HG03175 (cell line): ENCODE measurements around the gene HOXA9.

Experiments
- ATAC-seq: cut with Tn5 transposase; IDR thresholded peaks from one replicate; pipeline ENCODE4 v1.9.1; 2021; ENCODE audit warnings: mild to moderate bottlenecking, moderate library complexity; ENCODE audit not compliant: unreplicated experiment

The HOXA9 gene

DNA sequence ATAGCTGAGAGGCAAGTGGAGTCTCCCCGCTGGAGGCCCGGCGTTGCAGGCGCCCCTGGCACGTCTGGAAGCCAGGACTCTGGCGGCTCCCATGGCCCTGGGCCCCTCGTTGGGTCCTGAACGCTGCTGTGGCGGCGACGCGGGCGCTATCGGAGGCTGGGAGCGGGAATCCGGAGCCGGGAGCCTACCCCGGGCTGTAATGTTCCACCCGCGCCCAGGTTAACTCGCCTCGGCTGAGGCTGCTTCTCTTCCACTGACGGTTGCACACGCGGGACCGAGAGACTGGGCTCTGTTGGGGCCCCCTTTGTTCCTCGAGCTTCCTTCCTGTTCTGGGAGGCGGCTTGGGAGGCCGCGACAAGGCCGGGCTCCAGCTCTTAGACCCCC lies 20.6 kb downstream of the HOXA9 start:
- no peak for ATAC-seq

DNA sequence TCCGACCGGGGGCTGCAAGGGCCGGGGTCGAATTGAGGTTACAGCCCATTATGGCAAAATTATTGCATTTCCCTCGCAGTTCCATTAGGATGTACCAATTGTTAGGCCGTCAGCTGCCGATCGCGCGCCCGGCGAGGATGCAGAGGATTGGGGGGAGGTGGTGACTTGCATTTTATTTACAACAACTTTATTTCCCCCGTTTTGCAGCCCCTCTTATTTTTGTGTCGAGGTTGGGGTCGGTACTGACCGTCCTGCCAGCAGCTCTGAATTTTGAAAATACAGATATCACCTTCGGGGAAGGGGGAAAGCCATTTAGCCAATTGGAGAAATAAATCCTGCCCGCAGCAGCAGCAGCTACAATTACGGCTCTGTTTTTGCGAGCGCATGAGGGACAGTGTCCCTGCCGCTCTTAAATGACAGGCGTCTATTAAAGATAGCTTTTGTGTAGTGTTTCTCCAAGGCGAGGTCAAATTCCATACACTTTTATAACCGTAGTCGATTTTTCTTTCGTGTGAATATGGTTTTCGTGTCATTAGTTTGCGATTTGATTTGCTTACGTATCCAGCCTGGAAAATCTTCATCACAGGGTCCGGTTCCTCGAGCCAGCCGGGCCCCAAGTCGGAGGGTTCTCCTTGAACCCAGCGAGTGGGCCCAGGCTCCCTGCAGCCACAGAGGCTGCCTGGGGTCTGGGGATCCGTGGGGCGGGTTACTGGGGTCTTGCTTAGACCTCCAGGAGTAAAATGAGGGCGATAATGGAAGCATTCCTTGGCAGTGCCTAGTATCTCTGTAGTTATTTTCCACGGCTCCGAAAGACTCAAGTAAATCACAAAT lies 21.2 kb downstream of the HOXA9 start:
- no peak for ATAC-seq

GRCh38 chr7:27143023-27143949 lies 22.1 kb downstream of the HOXA9 start, which contains the start of gene HOXA5:
Gene HOXA5 (minus strand): TSS chr7:27143681. CDS start chr7:27143607, 74 bp downstream.
- peak; percentile 71 for ATAC-seq

- no peak for ATAC-seq
Measured at GRCh38 chr7:27142580-27143022, 22.7 kb downstream of the HOXA9 start.

DNA sequence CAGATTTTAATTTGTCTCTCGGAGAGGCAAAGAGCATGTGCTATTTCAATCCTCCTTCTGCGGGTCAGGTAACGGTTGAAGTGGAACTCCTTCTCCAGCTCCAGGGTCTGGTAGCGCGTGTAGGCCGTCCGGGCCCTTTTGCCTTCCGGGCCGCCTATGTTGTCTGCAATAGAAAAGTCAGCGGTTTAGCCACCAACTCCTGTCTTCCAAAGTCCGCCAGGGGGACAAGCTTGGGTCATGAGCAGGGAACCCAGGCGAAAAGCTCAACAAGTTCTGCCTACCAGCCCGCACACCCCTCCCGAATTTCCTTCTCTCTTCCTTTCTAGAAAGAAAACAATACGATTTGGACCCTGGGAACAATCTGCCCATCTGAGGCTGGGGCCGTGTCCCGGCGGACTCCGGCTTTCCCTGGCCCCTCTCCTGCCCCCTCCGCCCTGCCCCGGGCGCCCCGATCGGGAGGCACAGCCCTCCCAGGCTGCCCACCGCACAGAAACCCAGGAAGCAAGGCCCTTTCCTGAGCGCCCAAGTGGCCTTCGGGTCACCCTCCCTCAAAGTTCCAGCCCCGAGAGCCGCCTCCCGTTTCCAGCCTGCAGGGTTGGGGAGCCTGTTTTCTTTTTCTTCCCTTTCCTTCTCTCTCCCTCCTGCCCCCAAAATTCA lies 23.3 kb downstream of the HOXA9 start:
- no peak for ATAC-seq

- ATAC-seq: no peak
Measured at GRCh38 chr7:27141137-27141922, 24.0 kb downstream of the HOXA9 start.

- no peak for ATAC-seq
Measured at GRCh38 chr7:27140126-27140857, 25.0 kb downstream of the HOXA9 start.

GRCh38 chr7:27139334-27140125 lies 25.8 kb downstream of the HOXA9 start:
- no peak for ATAC-seq

DNA sequence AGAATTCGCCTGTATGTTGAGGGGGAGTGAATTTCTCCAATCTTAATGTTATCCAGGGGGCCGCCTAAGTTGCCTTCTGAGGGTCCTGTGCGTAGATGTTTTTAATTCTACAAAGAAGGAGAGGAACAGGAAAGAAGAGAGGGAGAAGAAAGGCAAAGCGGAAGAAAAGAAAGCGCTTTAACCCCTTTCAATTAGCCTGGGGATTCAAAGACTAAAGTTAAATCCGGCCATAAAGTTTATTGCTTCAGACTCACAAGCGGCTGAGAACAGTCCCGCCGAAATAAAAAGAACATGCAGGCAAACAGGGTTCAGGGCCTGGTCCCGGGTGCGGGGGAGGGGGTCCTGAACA lies 26.4 kb downstream of the HOXA9 start:
- ATAC-seq: no peak

GRCh38 chr7:27138472-27138871 lies 26.9 kb downstream of the HOXA9 start:
- no peak for ATAC-seq

- ATAC-seq: no peak
Measured at GRCh38 chr7:27137640-27138315, 27.6 kb downstream of the HOXA9 start.

DNA sequence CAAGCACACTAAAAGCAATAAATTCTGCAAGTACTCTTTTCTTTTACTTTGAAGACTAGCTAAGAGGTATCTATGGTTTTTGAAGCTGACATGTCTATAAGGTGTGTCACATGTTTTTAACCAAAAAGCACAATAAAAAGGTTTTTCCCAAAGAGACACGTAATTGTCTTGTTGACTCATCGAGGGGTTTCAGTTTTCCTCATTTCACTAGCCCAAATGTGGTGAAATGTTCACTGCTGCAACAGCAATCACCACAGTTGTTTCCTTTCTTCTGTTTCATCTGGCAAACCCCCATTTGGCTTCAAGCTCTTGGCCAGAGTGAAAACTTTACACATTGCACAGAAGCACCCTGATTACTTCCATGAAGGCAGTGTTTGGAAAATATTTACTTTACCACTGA lies 30.9 kb downstream of the HOXA9 start:
- ATAC-seq: no peak

- no peak for ATAC-seq
Measured at GRCh38 chr7:27133409-27134231, 31.7 kb downstream of the HOXA9 start.

- no peak for ATAC-seq
Measured at GRCh38 chr7:27132978-27133377, 32.4 kb downstream of the HOXA9 start.

DNA sequence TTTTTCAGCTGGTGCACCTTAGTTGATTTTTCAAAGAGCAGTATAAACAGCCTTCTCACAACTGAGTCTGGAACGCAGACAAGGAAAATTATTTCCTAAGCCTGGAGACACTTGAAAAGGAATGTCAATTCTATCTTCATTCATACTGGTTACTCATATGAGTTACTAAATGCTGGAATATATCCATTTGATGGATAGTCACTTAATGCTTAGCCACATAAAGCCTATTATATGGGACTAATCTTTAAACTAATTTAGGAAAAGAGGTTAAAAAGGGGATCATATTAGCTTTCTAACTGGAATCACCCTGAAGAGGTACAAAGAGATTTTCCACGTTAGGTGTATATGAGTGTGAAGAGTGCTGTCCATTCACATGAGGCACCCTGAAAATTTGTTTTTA lies 33.1 kb downstream of the HOXA9 start:
- ATAC-seq: no peak

GRCh38 chr7:27131390-27131819 lies 33.9 kb downstream of the HOXA9 start:
- ATAC-seq: no peak

DNA sequence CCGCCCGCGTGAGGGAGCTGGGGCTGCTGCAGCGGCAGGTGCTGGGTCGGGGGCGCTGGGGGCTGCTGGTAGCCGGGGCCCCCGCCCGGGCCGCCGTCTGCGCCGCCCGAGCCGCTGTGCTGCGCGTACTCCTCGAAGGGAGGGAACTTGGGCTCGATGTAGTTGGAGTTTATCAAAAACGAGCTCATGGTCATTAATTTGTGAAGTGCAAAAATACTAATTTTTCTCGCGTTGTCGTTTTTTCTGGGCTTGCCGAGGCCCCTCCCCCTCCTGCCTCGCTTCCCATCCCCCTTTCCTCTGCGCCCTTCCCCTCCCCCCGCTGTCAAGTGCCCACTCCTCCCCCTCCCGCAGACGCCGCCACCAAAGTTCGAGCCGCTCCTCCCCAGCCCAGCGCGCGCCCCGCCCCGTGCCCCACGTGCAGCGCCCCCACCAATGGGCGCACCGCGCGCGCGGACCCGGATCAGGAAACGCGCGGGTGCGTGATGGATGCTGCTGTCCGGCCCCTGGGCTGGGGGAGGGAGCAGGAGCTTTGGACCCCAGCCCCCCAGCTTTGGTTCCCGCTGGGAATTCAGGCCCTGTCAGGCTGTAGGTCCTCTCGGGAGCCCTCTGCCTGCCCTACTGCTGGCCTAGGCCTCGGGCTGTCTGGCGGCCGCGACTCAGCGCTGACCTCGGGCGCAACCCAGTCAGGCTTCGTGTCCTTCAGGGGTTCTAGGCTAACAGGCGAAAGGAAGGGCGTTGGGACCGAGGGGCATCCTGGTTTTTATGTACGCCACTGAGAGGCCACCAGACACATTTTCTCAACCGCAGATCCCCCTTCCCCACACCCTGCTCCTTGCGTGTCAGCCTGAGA lies 34.6 kb downstream of the HOXA9 start, which contains the start of gene HOXA4:
HOXA4 (minus strand) TSS at position 218 of the 850 bp plus-strand sequence; CDS start at position 194, 24 bp downstream.
- ATAC-seq: no peak
